Psoas muscle (tissue), 8 donors: ENCODE results near the gene ENPP1. TPM values are rescaled to one million over a fixed set of nuclear protein-coding genes. Genes with fewer than 3 reads are reported as not detected.
A peak's percentile ranks its signal among the peaks of the same experiment; 100 is the strongest.

ENCODE experiments used
- ATAC-seq, 4 donors: fragments of 200-7000 bp; cut with Tn5 transposase; one replicate each; pipeline ENCODE4 v1.9.1; 2020; ENCODE audit warnings: moderate library complexity in 3 of 4, mild to moderate bottlenecking in 2 of 4
- DNase-seq, 2 donors: peaks; one replicate each; pipeline ENCODE4 v3.0.0-alpha.2; 2020
- H3K27ac ChIP-seq: fragments of 200-600 bp; one replicate; pipeline ENCODE4 v1.8.0; 2022
- H3K27me3 ChIP-seq, 3 donors: fragments of 200-600 bp in 1 of 3; one replicate each; pipeline versions ENCODE4 v1.6.1 to v1.8.0; 2013 to 2022; ENCODE audit warnings: low read length in 2 of 3, mild to moderate bottlenecking in 2 of 3, moderate library complexity in 1 of 3; ENCODE audit not compliant: insufficient read depth in 3 of 3
- H3K36me3 ChIP-seq, 2 donors: fragments of 200-600 bp in 1 of 2; one replicate each; pipeline versions ENCODE4 v1.6.1 to v1.8.0; 2013 to 2022; ENCODE audit warnings: low read depth in 1 of 2, mild to moderate bottlenecking in 1 of 2, moderate library complexity in 1 of 2; ENCODE audit not compliant: insufficient read depth in 1 of 2
- H3K4me1 ChIP-seq: fragments of 200-600 bp; one replicate; pipeline ENCODE4 v1.8.0; 2022
- H3K4me3 ChIP-seq: fragments of 200-600 bp; one replicate; pipeline ENCODE4 v1.8.0; 2022; ENCODE audit warnings: mild to moderate bottlenecking
- H3K9me3 ChIP-seq: fragments of 200-600 bp; one replicate; pipeline ENCODE4 v1.8.0; 2022
- CTCF ChIP-seq: fragments of 200-600 bp; IDR thresholded peaks from one replicate; pipeline ENCODE4 v1.8.0; 2022; ENCODE audit warnings: antibody characterized with exemption
- WGBS, 3 donors: extraction: QIAGEN DNeasy Blood & Tissue Kit; methylation state at CpG; one replicate each; pipeline versions ENCODE4 v1.1.6 to v1.1.7; 2013; 5-methylcytosine and 5-hydroxymethylcytosine counted together
- intact Hi-C, 2 donors: fragments of 100-400 bp; cut with DNase I; formaldehyde crosslinking; loops; one replicate each; pipeline versions ENCODE4 v1.11.0 to v1.14.2; 2022
- polyA plus RNA-seq, 3 donors: library from polyadenylated mRNA; stranded (reverse); fragments of 200-250 nt; gene quantifications; one replicate each; pipeline ENCODE4 v1.2.3, GENCODE V29; 2013
- total RNA-seq, 4 donors: library from RNA; stranded (reverse); fragmentation: NEBNext Ultra II Directional in 2 of 4; extraction: Animal tissue kit (Norgen Biotek cat#: 25700) in 2 of 4; gene quantifications; one replicate each; pipeline versions ENCODE4 v1.2.1 to v1.2.4, GENCODE V29; 2021 to 2023
- donor health status: healthy with polysubstance abuse.
- donor health status: DM: no; HTN: no; CAD: no; lungs with moderate emphysema.
- donor health status: Bipolar disorder and iron deficiency.
- donor health status: healthy.
- donor health status: DM: yes; HTN: yes; CAD: no.
- donor health status: DM: no; HTN: no; CAD: no.
- donor health status: DM: no; HTN: no; CAD: no.
- donor health status: DM: yes; HTN: yes; CAD: no.

ENPP1 gene
- total and polyA plus RNA-seq, 7 donors = 0.65 to 4.9 (median 1.6) TPM

- Histone ChIP-seq H3K4me3 (peak overlapping the region; percentile 80), H3K27ac (peak overlapping the region; percentile 78), H3K27me3 (no peaks in the 10 kb centered on the region), H3K36me3 (no peaks in the 10 kb centered on the region), H3K9me3 (no peaks in the 10 kb centered on the region), H3K4me1 (peaks cover 4% of the 10 kb centered on the region)
- no peak for TF ChIP-seq CTCF
- no peak for DNase-seq
- ATAC-seq = no peak
- intact Hi-C loops = no loop called here
- 39 to 41% (median 40%) methylated on average over 12 of the region's 12 CpGs for WGBS, 3 donors
Measured at GRCh38 chr6:131808460-131809269, 845 bp downstream of the ENPP1 start.

GRCh38 chr6:131811500-131811899 is 3.7 kb downstream of the ENPP1 start:
- peaks cover 4% of the 10 kb centered on the region for H3K4me1 ChIP-seq
- intact Hi-C loops = no loop called here
- TF ChIP-seq CTCF = no peak
- DNase-seq (no peak), ATAC-seq (no peak)
- no peak overlapping the region for H3K27ac ChIP-seq
- no peaks in the 10 kb centered on the region for H3K27me3 ChIP-seq
- no peaks in the 10 kb centered on the region for H3K9me3 ChIP-seq
- 72 to 82% (median 73%) methylated on average over 3 of the region's 3 CpGs for whole genome bisulfite sequencing, 3 donors
- H3K4me3 ChIP-seq = no peak overlapping the region
- no peaks in the 10 kb centered on the region for H3K36me3 ChIP-seq

- Histone ChIP-seq H3K36me3 (no peaks in the 10 kb centered on the region), H3K4me3 (no peak overlapping the region), H3K27me3 (no peaks in the 10 kb centered on the region), H3K9me3 (no peaks in the 10 kb centered on the region), H3K4me1 (no peaks in the 10 kb centered on the region), H3K27ac (no peak overlapping the region)
- TF ChIP-seq CTCF = no peak
- DNase-seq = no peak
- no peak for ATAC-seq
- WGBS, 3 donors = 91 to 96% (median 91%) methylated on average over 3 of the region's 3 CpGs
- intact Hi-C loops = no loop called here
Measured at GRCh38 chr6:131813991-131814390, 6.2 kb downstream of the ENPP1 start.

- ATAC-seq = no peak
- no peak overlapping the region for H3K27ac ChIP-seq
- no peaks in the 10 kb centered on the region for H3K4me1 ChIP-seq
- intact Hi-C loops = no loop called here
- DNase-seq = no peak
- no peaks in the 10 kb centered on the region for H3K36me3 ChIP-seq
- TF ChIP-seq CTCF = no peak
- H3K27me3 ChIP-seq = no peaks in the 10 kb centered on the region
- no peaks in the 10 kb centered on the region for H3K9me3 ChIP-seq
- 82 to 85% (median 84%) methylated on average over 1 of the region's 1 CpG for WGBS, 3 donors
- no peak overlapping the region for H3K4me3 ChIP-seq
Measured at GRCh38 chr6:131816869-131817268, 9.0 kb downstream of the ENPP1 start.
